ENCODE measurements around the gene C11orf65.

DNA sequence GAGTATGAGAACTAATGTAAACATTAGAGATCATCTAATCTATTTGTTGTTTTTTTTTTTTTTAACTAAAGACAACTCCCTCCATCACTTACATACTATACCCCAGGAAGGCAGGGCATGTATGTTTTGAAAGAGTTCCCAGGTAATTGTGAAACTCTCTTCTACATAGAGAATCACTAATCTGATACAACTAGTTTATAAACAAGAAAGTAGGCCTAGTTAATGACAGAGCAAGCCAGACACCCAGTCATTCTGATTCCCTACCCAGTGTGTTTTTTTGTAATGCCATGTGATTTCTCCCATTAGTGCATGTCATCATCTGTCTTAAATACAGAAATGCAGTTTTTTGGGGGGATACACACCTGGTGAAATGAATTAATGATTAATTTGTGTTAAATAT lies 120.9 kb downstream of the C11orf65 start:
- TF ChIP-seq EZH2phosphoT487 (IDR thresholded peaks at IDR 0.05; ENCODE audit: borderline replicate concordance) (no peak), POLR2A (IDR thresholded peaks at IDR 0.05; ENCODE audit: borderline replicate concordance, extremely low read depth, insufficient read depth, insufficient read length) (no peak), EZH2 (IDR thresholded peaks at IDR 0.05) (no peak), POLR2AphosphoS5 (IDR thresholded peaks at IDR 0.05; ENCODE audit: low read depth, low read length) (no peak), ELF1 (IDR thresholded peaks at IDR 0.05; ENCODE audit: borderline replicate concordance, low read depth) (no peak), ZNF274 (IDR thresholded peaks at IDR 0.05; ENCODE audit: low read depth, low read length) (no peak), RAD21 (IDR thresholded peaks at IDR 0.05; ENCODE audit: low read depth) (no peak), SIN3A (IDR thresholded peaks at IDR 0.05; ENCODE audit: low read depth) (no peak), YY1 (IDR thresholded peaks at IDR 0.05; ENCODE audit: extremely low read depth, insufficient replicate concordance, low read depth, low read length) (no peak), FOSL1 (IDR thresholded peaks at IDR 0.05; ENCODE audit: low read depth) (no peak), SP1 (IDR thresholded peaks at IDR 0.05; ENCODE audit: low read depth) (no peak)
- TF ChIP-seq, protein P1, sequence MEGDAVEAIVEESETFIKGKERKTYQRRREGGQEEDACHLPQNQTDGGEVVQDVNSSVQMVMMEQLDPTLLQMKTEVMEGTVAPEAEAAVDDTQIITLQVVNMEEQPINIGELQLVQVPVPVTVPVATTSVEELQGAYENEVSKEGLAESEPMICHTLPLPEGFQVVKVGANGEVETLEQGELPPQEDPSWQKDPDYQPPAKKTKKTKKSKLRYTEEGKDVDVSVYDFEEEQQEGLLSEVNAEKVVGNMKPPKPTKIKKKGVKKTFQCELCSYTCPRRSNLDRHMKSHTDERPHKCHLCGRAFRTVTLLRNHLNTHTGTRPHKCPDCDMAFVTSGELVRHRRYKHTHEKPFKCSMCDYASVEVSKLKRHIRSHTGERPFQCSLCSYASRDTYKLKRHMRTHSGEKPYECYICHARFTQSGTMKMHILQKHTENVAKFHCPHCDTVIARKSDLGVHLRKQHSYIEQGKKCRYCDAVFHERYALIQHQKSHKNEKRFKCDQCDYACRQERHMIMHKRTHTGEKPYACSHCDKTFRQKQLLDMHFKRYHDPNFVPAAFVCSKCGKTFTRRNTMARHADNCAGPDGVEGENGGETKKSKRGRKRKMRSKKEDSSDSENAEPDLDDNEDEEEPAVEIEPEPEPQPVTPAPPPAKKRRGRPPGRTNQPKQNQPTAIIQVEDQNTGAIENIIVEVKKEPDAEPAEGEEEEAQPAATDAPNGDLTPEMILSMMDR (IDR thresholded peaks at IDR 0.05 in 2 of 3, conservative IDR thresholded peaks at IDR 0.05 in 1 of 3; ENCODE audit: borderline replicate concordance in 1 of 3, insufficient read depth in 1 of 3, low read depth in 2 of 3, low read length in 2 of 3): no peak
- TF ChIP-seq, protein P2, sequence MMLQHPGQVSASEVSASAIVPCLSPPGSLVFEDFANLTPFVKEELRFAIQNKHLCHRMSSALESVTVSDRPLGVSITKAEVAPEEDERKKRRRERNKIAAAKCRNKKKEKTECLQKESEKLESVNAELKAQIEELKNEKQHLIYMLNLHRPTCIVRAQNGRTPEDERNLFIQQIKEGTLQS (IDR thresholded peaks at IDR 0.05): no peak
- TF ChIP-seq, protein P3, sequence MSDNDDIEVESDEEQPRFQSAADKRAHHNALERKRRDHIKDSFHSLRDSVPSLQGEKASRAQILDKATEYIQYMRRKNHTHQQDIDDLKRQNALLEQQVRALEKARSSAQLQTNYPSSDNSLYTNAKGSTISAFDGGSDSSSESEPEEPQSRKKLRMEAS (IDR thresholded peaks at IDR 0.05): no peak

Measured in HCT116 (cell line).